GM23338 (cell line): ENCODE data around the gene MXRA8. TPM values are rescaled to one million over a fixed set of nuclear protein-coding genes. Genes with fewer than 3 reads are reported as not detected.

Experiments
- ATAC-seq: fragments of 200-7000 bp; cut with Tn5 transposase; 3 replicates; pipeline ENCODE4 v1.9.1; 2020
- DNase-seq: peaks from one replicate; pipeline ENCODE4 v3.0.0-alpha.2; 2015; ENCODE audit warnings: low spot score
- H2AFZ ChIP-seq: fragments of 200-600 bp; sonication (generic); 2 replicates; pipeline ENCODE4 v1.8.0; 2016; ENCODE audit warnings: antibody characterized with exemption, mild to moderate bottlenecking, moderate library complexity
- H3F3A ChIP-seq: fragments of 200-600 bp; sonication (generic); replicated peaks from 2 replicates; pipeline ENCODE4 v1.8.0; 2017; ENCODE audit warnings: antibody characterized with exemption, mixed run types, low read depth
- H3K27ac ChIP-seq: fragments of 200-600 bp; sonication (generic); 2 replicates; pipeline ENCODE4 v1.6.1; 2016; ENCODE audit warnings: low read depth
- H3K27me3 ChIP-seq: fragments of 200-600 bp; sonication (generic); 2 replicates; pipeline ENCODE4 v1.8.0; 2016; ENCODE audit warnings: mild to moderate bottlenecking, mixed run types, moderate library complexity; ENCODE audit not compliant: insufficient read depth
- H3K36me3 ChIP-seq: fragments of 200-600 bp; sonication (generic); 2 replicates; pipeline ENCODE4 v1.8.0; 2016; ENCODE audit warnings: mild to moderate bottlenecking; ENCODE audit not compliant: insufficient read depth
- H3K4me1 ChIP-seq: fragments of 200-600 bp; sonication (generic); 2 replicates; pipeline ENCODE4 v1.8.0; 2016; ENCODE audit warnings: mild to moderate bottlenecking, moderate library complexity; ENCODE audit not compliant: insufficient read depth
- H3K4me2 ChIP-seq: fragments of 200-600 bp; sonication (generic); 2 replicates; pipeline ENCODE4 v1.7.1; 2017; ENCODE audit warnings: mixed run types
- H3K4me3 ChIP-seq: fragments of 200-600 bp; sonication (generic); 2 replicates; pipeline ENCODE4 v1.6.1; 2016; ENCODE audit warnings: mixed run types
- H3K79me2 ChIP-seq: fragments of 200-600 bp; sonication (generic); replicated peaks from 2 replicates; pipeline ENCODE4 v1.8.0; 2017; ENCODE audit warnings: mild to moderate bottlenecking; ENCODE audit not compliant: insufficient read depth
- H3K9me2 ChIP-seq: fragments of 200-600 bp; sonication (generic); 2 replicates; pipeline ENCODE4 v1.8.0; 2017; ENCODE audit not compliant: insufficient read depth
- H4K20me1 ChIP-seq: fragments of 200-600 bp; sonication (generic); replicated peaks from 2 replicates; pipeline ENCODE4 v1.8.0; 2017; ENCODE audit warnings: mild to moderate bottlenecking; ENCODE audit not compliant: insufficient read depth
- H3K27ac Mint-ChIP-seq: 2 replicates; pipeline ENCODE4 v1.8.0; 2020; ENCODE audit warnings: inconsistent platforms, mild to moderate bottlenecking, moderate library complexity, mixed read lengths
- H3K27me3 Mint-ChIP-seq: 3 replicates; pipeline ENCODE4 v1.8.0; 2022; ENCODE audit warnings: low read depth, mild to moderate bottlenecking, moderate library complexity, mixed read lengths, inconsistent platforms; ENCODE audit not compliant: insufficient read depth, poor library complexity
- H3K36me3 Mint-ChIP-seq: 3 replicates; pipeline ENCODE4 v1.8.0; 2021; ENCODE audit warnings: low read depth, mild to moderate bottlenecking, inconsistent platforms, moderate library complexity, mixed read lengths
- H3K4me1 Mint-ChIP-seq: 3 replicates; pipeline ENCODE4 v1.8.0; 2020; ENCODE audit warnings: mild to moderate bottlenecking, inconsistent platforms, mixed read lengths
- H3K4me3 Mint-ChIP-seq: 3 replicates; pipeline ENCODE4 v1.8.0; 2021; ENCODE audit warnings: moderate library complexity, mild to moderate bottlenecking, inconsistent platforms, mixed read lengths
- H3K9me3 Mint-ChIP-seq: 3 replicates; pipeline ENCODE4 v1.8.0; 2020; ENCODE audit warnings: moderate library complexity, mild to moderate bottlenecking, inconsistent platforms, mixed read lengths
- CREB1 ChIP-seq: fragments of 250-450 bp; sonication (Bioruptor Pico); IDR thresholded peaks from 2 replicates; pipeline ENCODE4 v1.5.0; 2020; ENCODE audit warnings: low read depth, mild to moderate bottlenecking, moderate library complexity
- CTCF ChIP-seq, 2 experiments: fragments of 200-600 bp in 1 of 2; sonication (generic) in 1 of 2; conservative IDR thresholded peaks; 2 replicates each; pipeline versions ENCODE4 v1.5.1 to v1.6.1; 2016 to 2017; ENCODE audit warnings: antibody characterized with exemption in 2 of 2, low read depth in 2 of 2, mild to moderate bottlenecking in 2 of 2, moderate library complexity in 1 of 2
- EZH2 ChIP-seq: fragments of 200-600 bp; sonication (generic); IDR thresholded peaks from one replicate; pipeline ENCODE4 v1.8.0; 2017; ENCODE audit warnings: antibody characterized with exemption, mild to moderate bottlenecking, low read depth; ENCODE audit not compliant: unreplicated experiment
- EZH2phosphoT487 ChIP-seq: fragments of 200-600 bp; sonication (generic); IDR thresholded peaks from one replicate; pipeline ENCODE4 v1.8.1; 2018; ENCODE audit warnings: antibody characterized with exemption; ENCODE audit not compliant: unreplicated experiment
- JUNB ChIP-seq: IDR thresholded peaks from one replicate; pipeline ENCODE4 v1.6.1; 2016; ENCODE audit warnings: antibody characterized with exemption; ENCODE audit not compliant: unreplicated experiment
- NANOG ChIP-seq: IDR thresholded peaks from 2 replicates; pipeline ENCODE4 v1.6.1; 2016; ENCODE audit warnings: antibody characterized with exemption, borderline replicate concordance
- POLR2AphosphoS5 ChIP-seq: IDR thresholded peaks from 2 replicates; pipeline ENCODE4 v1.6.1; 2016; ENCODE audit warnings: antibody characterized with exemption, low read depth
- STAT1 ChIP-seq: IDR thresholded peaks from one replicate; pipeline ENCODE4 v1.6.1; 2016; ENCODE audit warnings: antibody characterized with exemption; ENCODE audit not compliant: unreplicated experiment
- ZNF114 ChIP-seq: fragments of 250-450 bp; sonication (Bioruptor Pico); IDR thresholded peaks from 2 replicates; pipeline ENCODE4 v1.5.0; 2020; ENCODE audit warnings: mild to moderate bottlenecking, moderate library complexity
- ZNF331 ChIP-seq: fragments of 250-450 bp; sonication (Bioruptor Pico); IDR thresholded peaks from 2 replicates; pipeline ENCODE4 v1.5.0; 2020; ENCODE audit warnings: low read depth, mild to moderate bottlenecking, moderate library complexity
- ZNF462 ChIP-seq: fragments of 250-450 bp; sonication (Bioruptor Pico); IDR thresholded peaks from 2 replicates; pipeline ENCODE4 v1.5.0; 2020; ENCODE audit warnings: mild to moderate bottlenecking, moderate library complexity
- polyA plus RNA-seq: library from polyadenylated mRNA; unstranded; fragments of >200 nt; fragmentation: Nextera tagmentation; extraction: Ambion mirVana; gene quantifications from 2 replicates; pipeline ENCODE4 v1.2.1, GENCODE V29; 2016
- total RNA-seq: library from RNA; depleted of rRNA; stranded (reverse); fragments of >200 nt; shearing (Covaris generic); gene quantifications from 2 replicates; pipeline ENCODE4 v1.2.3, GENCODE V29; 2014
- TF ChIP-seq, protein P1 (sequence below): IDR thresholded peaks from one replicate; pipeline ENCODE4 v1.6.1; 2018; ENCODE audit warnings: antibody characterized with exemption; ENCODE audit not compliant: unreplicated experiment
- TF ChIP-seq, protein P2 (sequence below): IDR thresholded peaks from 2 replicates; pipeline ENCODE4 v1.6.1; 2016; ENCODE audit warnings: antibody characterized with exemption

MXRA8 gene
- total and polyA plus RNA-seq, 2 experiments from 2014 or later: 9.1 to 17.2 TPM

GRCh38 chr1:1329304-1330210 lies 28.8 kb downstream of the MXRA8 start:
- no peak for TF ChIP-seq EZH2
- TF ChIP-seq CREB1 (CRISPR knock-in tag): no peak
- no peak for TF ChIP-seq ZNF114 (CRISPR knock-in tag)
- no peak for TF ChIP-seq EZH2phosphoT487
- TF ChIP-seq, protein P1, sequence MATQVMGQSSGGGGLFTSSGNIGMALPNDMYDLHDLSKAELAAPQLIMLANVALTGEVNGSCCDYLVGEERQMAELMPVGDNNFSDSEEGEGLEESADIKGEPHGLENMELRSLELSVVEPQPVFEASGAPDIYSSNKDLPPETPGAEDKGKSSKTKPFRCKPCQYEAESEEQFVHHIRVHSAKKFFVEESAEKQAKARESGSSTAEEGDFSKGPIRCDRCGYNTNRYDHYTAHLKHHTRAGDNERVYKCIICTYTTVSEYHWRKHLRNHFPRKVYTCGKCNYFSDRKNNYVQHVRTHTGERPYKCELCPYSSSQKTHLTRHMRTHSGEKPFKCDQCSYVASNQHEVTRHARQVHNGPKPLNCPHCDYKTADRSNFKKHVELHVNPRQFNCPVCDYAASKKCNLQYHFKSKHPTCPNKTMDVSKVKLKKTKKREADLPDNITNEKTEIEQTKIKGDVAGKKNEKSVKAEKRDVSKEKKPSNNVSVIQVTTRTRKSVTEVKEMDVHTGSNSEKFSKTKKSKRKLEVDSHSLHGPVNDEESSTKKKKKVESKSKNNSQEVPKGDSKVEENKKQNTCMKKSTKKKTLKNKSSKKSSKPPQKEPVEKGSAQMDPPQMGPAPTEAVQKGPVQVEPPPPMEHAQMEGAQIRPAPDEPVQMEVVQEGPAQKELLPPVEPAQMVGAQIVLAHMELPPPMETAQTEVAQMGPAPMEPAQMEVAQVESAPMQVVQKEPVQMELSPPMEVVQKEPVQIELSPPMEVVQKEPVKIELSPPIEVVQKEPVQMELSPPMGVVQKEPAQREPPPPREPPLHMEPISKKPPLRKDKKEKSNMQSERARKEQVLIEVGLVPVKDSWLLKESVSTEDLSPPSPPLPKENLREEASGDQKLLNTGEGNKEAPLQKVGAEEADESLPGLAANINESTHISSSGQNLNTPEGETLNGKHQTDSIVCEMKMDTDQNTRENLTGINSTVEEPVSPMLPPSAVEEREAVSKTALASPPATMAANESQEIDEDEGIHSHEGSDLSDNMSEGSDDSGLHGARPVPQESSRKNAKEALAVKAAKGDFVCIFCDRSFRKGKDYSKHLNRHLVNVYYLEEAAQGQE: no peak
- no peak for TF ChIP-seq POLR2AphosphoS5
- TF ChIP-seq, protein P2, sequence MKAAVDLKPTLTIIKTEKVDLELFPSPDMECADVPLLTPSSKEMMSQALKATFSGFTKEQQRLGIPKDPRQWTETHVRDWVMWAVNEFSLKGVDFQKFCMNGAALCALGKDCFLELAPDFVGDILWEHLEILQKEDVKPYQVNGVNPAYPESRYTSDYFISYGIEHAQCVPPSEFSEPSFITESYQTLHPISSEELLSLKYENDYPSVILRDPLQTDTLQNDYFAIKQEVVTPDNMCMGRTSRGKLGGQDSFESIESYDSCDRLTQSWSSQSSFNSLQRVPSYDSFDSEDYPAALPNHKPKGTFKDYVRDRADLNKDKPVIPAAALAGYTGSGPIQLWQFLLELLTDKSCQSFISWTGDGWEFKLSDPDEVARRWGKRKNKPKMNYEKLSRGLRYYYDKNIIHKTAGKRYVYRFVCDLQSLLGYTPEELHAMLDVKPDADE: no peak
- no peak for TF ChIP-seq ZNF462 (CRISPR knock-in tag)
- TF ChIP-seq NANOG: no peak
- no peak for TF ChIP-seq CTCF (conservative IDR thresholded peaks at IDR 0.05; ENCODE audit: low read depth in 2 of 2)
- TF ChIP-seq STAT1: no peak
- no peak for TF ChIP-seq ZNF331
- no peak for TF ChIP-seq JUNB
- no peak for ATAC-seq

More at GRCh38 chr1:1329304-1330210, 28.8 kb downstream of the MXRA8 start:
- no peak overlapping the region for H3K27ac ChIP-seq
- Mint-ChIP-seq H3K27ac (no peak overlapping the region), H3K4me1 (no peaks in the 10 kb centered on the region), H3K27me3 (peaks cover 16% of the 10 kb centered on the region), H3K9me3 (no peaks in the 10 kb centered on the region), H3K4me3 (no peak overlapping the region; the same call in 2 of the 3 replicates), H3K36me3 (peaks cover 5% of the 10 kb centered on the region; the same call in 2 of the 3 replicates)
- no peak for DNase-seq
- no peak overlapping the region for H2AFZ ChIP-seq
- peaks cover 8% of the 10 kb centered on the region; the same call in 1 of the 2 replicates for H3K79me2 ChIP-seq
- peaks cover 15% of the 10 kb centered on the region; the same call in 1 of the 2 replicates for H3F3A ChIP-seq
- no peaks in the 10 kb centered on the region for H4K20me1 ChIP-seq
- no peaks in the 10 kb centered on the region for H3K36me3 ChIP-seq
- H3K4me2 ChIP-seq: no peak overlapping the region
- no peak overlapping the region for H3K4me3 ChIP-seq
- H3K27me3 ChIP-seq: no peaks in the 10 kb centered on the region
- H3K4me1 ChIP-seq: no peaks in the 10 kb centered on the region
- no peaks in the 10 kb centered on the region for H3K9me2 ChIP-seq
